AG20443 (cell line): Measurements from ENCODE around the gene BCAR1.
"Not testable (repeated sequence)": the region's sequence is repeated elsewhere in the genome, so short reads cannot be mapped to it uniquely, and the experiment has no call there.

Experiments
- DNase-seq: peaks from one replicate; pipeline ENCODE4 v3.0.0; 2012; ENCODE audit warnings: low spot score, mixed read lengths

Gene BCAR1

GRCh38 chr16:75254359-75254837 lies 3.0 kb upstream of the BCAR1 start:
- DNase-seq = peak; percentile 92

- peak; percentile 70 for DNase-seq
Measured at GRCh38 chr16:75252946-75253911, 1.8 kb upstream of the BCAR1 start.

- no peak for DNase-seq
Measured at GRCh38 chr16:75252049-75252864, 833 bp upstream of the BCAR1 start.

GRCh38 chr16:75250809-75251279 lies 580 bp downstream of the BCAR1 start:
- peak; percentile 74 for DNase-seq

- DNase-seq = peak; percentile 43
Measured at GRCh38 chr16:75250089-75250808, 1.2 kb downstream of the BCAR1 start.

GRCh38 chr16:75249441-75249840 lies 2.0 kb downstream of the BCAR1 start:
- no peak for DNase-seq

GRCh38 chr16:75248536-75249380 lies 2.7 kb downstream of the BCAR1 start:
- no peak for DNase-seq

- DNase-seq = no peak
Measured at GRCh38 chr16:75248142-75248535, 3.3 kb downstream of the BCAR1 start.

- no peak for DNase-seq
Measured at GRCh38 chr16:75247249-75247648, 4.2 kb downstream of the BCAR1 start.

GRCh38 chr16:75246504-75247205 lies 4.8 kb downstream of the BCAR1 start:
- no peak for DNase-seq

- peak; percentile 89 for DNase-seq
Measured at GRCh38 chr16:75244844-75245758, 6.3 kb downstream of the BCAR1 start.

GRCh38 chr16:75244225-75244809 lies 7.1 kb downstream of the BCAR1 start:
- DNase-seq = no peak

GRCh38 chr16:75243667-75244224 lies 7.7 kb downstream of the BCAR1 start:
- no peak for DNase-seq

GRCh38 chr16:75242436-75243078 lies 8.9 kb downstream of the BCAR1 start:
- not testable (repeated sequence) for DNase-seq

GRCh38 chr16:75241955-75242354 lies 9.5 kb downstream of the BCAR1 start:
- no peak for DNase-seq

- DNase-seq = no peak
Measured at GRCh38 chr16:75241412-75241811, 10.0 kb downstream of the BCAR1 start.

- DNase-seq = not testable (repeated sequence)
Measured at GRCh38 chr16:75240633-75241032, 10.8 kb downstream of the BCAR1 start.

GRCh38 chr16:75239542-75240122 lies 11.8 kb downstream of the BCAR1 start:
- no peak for DNase-seq
